Measurements from ENCODE around the gene MELK.

The MELK gene

DNA sequence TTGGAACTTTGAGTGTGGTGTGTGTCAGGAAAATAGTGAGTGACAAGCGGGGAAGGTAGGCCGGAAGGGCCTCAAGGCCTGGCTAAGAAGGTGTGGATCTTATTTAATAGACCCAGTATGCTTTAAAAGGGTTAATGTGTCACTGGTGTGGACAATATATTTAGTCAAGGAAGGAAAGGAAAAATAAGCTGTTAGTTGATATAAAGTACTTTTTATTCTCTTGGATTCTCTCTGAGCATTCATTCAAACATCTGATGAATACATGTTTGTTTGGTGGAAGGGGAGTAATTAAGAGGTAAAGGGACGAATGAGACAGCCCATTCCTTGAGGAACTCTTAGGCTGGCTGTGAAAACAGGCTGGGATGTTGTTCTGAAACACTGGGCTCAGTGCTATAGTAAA, 98.9 kb downstream of the MELK start:
- Histone ChIP-seq H3K9ac (ENCODE audit: low read length) (no peak overlapping the region), H3K27ac (ENCODE audit: low read length) (no peak overlapping the region), H2AFZ (ENCODE audit: low read depth, low read length) (no peak overlapping the region), H3K4me1 (ENCODE audit: low read length) (peaks cover 4% of the 10 kb centered on the region), H3K4me3 (ENCODE audit: low read length) (no peak overlapping the region), H3K36me3 (replicated peaks; ENCODE audit: low read depth, low read length) (peaks cover 40% of the 10 kb centered on the region), H4K20me1 (ENCODE audit: insufficient read depth, low read length) (no peaks in the 10 kb centered on the region), H3K27me3 (ENCODE audit: low read depth, low read length) (no peaks in the 10 kb centered on the region), H3K4me2 (ENCODE audit: low read length) (no peak overlapping the region), H3K79me2 (ENCODE audit: low read length) (no peaks in the 10 kb centered on the region; the same call in 1 of the 2 replicates), H3K9me3 (ENCODE audit: insufficient read depth, low read length) (no peaks in the 10 kb centered on the region)
- TF ChIP-seq EZH2phosphoT487 (IDR thresholded peaks at IDR 0.05; ENCODE audit: low read depth): no peak
- TF ChIP-seq CTCF (IDR thresholded peaks at IDR 0.05; ENCODE audit: low read depth, low read length): no peak

GRCh38 chr9:36676091-36676490, 103.4 kb downstream of the MELK start:
- H3K27ac ChIP-seq (ENCODE audit: low read length): no peak overlapping the region
- H3K9me3 ChIP-seq (ENCODE audit: insufficient read depth, low read length): no peaks in the 10 kb centered on the region
- TF ChIP-seq CTCF (IDR thresholded peaks at IDR 0.05; ENCODE audit: low read depth, low read length): no peak
- TF ChIP-seq EZH2phosphoT487 (IDR thresholded peaks at IDR 0.05; ENCODE audit: low read depth): no peak
- H3K4me1 ChIP-seq (ENCODE audit: low read length): 0 out of 2 replicates have a peak, but pooled peaks cover 6% of the 10 kb centered on the region
- peaks cover 64% of the 10 kb centered on the region for H3K36me3 ChIP-seq (replicated peaks; ENCODE audit: low read depth, low read length)
- H3K9ac ChIP-seq (ENCODE audit: low read length): no peak overlapping the region
- no peak overlapping the region for H3K4me2 ChIP-seq (ENCODE audit: low read length)
- H4K20me1 ChIP-seq (ENCODE audit: insufficient read depth, low read length): no peaks in the 10 kb centered on the region
- H3K27me3 ChIP-seq (ENCODE audit: low read depth, low read length): no peaks in the 10 kb centered on the region
- no peaks in the 10 kb centered on the region for H3K79me2 ChIP-seq (ENCODE audit: low read length)
- H2AFZ ChIP-seq (ENCODE audit: low read depth, low read length): no peak overlapping the region
- H3K4me3 ChIP-seq (ENCODE audit: low read length): no peak overlapping the region

DNA sequence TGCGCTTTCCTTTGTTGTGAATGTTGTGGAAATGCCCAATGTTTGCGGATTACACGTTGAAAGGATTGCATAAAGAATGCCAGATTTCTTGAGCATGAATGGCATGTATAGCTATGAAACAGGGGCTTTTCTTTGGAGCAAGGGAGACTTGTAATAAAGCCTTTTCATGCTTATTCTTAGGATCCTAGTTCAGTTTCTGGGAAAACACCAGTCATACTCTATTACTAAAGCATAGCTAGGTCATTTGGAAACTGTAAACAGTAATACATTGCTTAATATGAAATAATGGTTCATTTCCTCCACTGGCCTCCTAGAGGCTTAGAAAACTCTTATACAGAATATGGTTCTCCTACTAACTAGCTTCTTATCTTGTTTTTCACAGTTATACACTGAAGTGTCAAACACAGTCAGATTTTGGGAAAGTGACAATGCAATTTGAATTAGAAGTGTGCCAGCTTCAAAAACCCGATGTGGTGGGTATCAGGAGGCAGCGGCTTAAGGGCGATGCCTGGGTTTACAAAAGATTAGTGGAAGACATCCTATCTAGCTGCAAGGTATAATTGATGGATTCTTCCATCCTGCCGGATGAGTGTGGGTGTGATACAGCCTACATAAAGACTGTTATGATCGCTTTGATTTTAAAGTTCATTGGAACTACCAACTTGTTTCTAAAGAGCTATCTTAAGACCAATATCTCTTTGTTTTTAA, 104.2 kb downstream of the MELK start:
- Histone ChIP-seq H3K4me1 (ENCODE audit: low read length) (0 out of 2 replicates have a peak, but pooled peaks cover 6% of the 10 kb centered on the region), H3K27me3 (ENCODE audit: low read depth, low read length) (no peaks in the 10 kb centered on the region), H3K27ac (ENCODE audit: low read length) (no peak overlapping the region), H2AFZ (ENCODE audit: low read depth, low read length) (no peak overlapping the region), H3K4me2 (ENCODE audit: low read length) (no peak overlapping the region), H4K20me1 (ENCODE audit: insufficient read depth, low read length) (no peaks in the 10 kb centered on the region), H3K9ac (ENCODE audit: low read length) (no peak overlapping the region), H3K4me3 (ENCODE audit: low read length) (no peak overlapping the region), H3K36me3 (replicated peaks; ENCODE audit: low read depth, low read length) (peaks cover 65% of the 10 kb centered on the region), H3K9me3 (ENCODE audit: insufficient read depth, low read length) (peaks cover 3% of the 10 kb centered on the region), H3K79me2 (ENCODE audit: low read length) (no peaks in the 10 kb centered on the region)
- TF ChIP-seq EZH2phosphoT487 (IDR thresholded peaks at IDR 0.05; ENCODE audit: low read depth) (no peak), CTCF (IDR thresholded peaks at IDR 0.05; ENCODE audit: low read depth, low read length) (no peak)

- no peak overlapping the region for H3K4me2 ChIP-seq (ENCODE audit: low read length)
- TF ChIP-seq EZH2phosphoT487 (IDR thresholded peaks at IDR 0.05; ENCODE audit: low read depth): no peak
- TF ChIP-seq CTCF (IDR thresholded peaks at IDR 0.05; ENCODE audit: low read depth, low read length): no peak
- no peaks in the 10 kb centered on the region for H4K20me1 ChIP-seq (ENCODE audit: insufficient read depth, low read length)
- H3K4me3 ChIP-seq (ENCODE audit: low read length): no peak overlapping the region
- no peaks in the 10 kb centered on the region for H3K27me3 ChIP-seq (ENCODE audit: low read depth, low read length)
- peaks cover 5% of the 10 kb centered on the region for H3K9me3 ChIP-seq (ENCODE audit: insufficient read depth, low read length)
- 0 out of 2 replicates have a peak, but pooled peaks cover 6% of the 10 kb centered on the region for H3K4me1 ChIP-seq (ENCODE audit: low read length)
- no peak overlapping the region for H3K9ac ChIP-seq (ENCODE audit: low read length)
- H3K36me3 ChIP-seq (replicated peaks; ENCODE audit: low read depth, low read length): peaks cover 68% of the 10 kb centered on the region
- H3K79me2 ChIP-seq (ENCODE audit: low read length): no peaks in the 10 kb centered on the region
- no peak overlapping the region for H3K27ac ChIP-seq (ENCODE audit: low read length)
- H2AFZ ChIP-seq (ENCODE audit: low read depth, low read length): no peak overlapping the region
Observed at GRCh38 chr9:36677611-36678010, 104.9 kb downstream of the MELK start.
